Parathyroid adenoma (tissue), 2 donors: ENCODE data around the gene PTGIR.

Source experiments
- H2AFZ ChIP-seq: fragments of 300-600 bp; sonication (generic); one replicate; pipeline ENCODE4 v1.7.0; 2017; ENCODE audit warnings: antibody characterized with exemption, mild to moderate bottlenecking
- H3K27ac ChIP-seq: fragments of 300-600 bp; sonication (generic); one replicate; pipeline ENCODE4 v1.7.0; 2017
- H3K27me3 ChIP-seq: fragments of 300-600 bp; sonication (generic); one replicate; pipeline ENCODE4 v1.7.0; 2017; ENCODE audit warnings: low read length; ENCODE audit not compliant: control insufficient read depth, insufficient read depth
- H3K36me3 ChIP-seq: fragments of 300-600 bp; sonication (generic); one replicate; pipeline ENCODE4 v1.7.0; 2017; ENCODE audit warnings: low read length; ENCODE audit not compliant: control insufficient read depth, insufficient read depth
- H3K4me1 ChIP-seq: fragments of 300-600 bp; sonication (generic); one replicate; pipeline ENCODE4 v1.7.0; 2017; ENCODE audit warnings: control low read depth
- H3K4me2 ChIP-seq: fragments of 300-600 bp; sonication (generic); one replicate; pipeline ENCODE4 v1.7.0; 2017; ENCODE audit warnings: low read length
- H3K4me3 ChIP-seq: fragments of 300-600 bp; sonication (generic); one replicate; pipeline ENCODE4 v1.7.0; 2017; ENCODE audit warnings: low read depth, low read length
- H3K79me2 ChIP-seq: fragments of 300-600 bp; sonication (generic); one replicate; pipeline ENCODE4 v1.7.0; 2017; ENCODE audit warnings: control low read depth
- H3K9ac ChIP-seq: fragments of 300-600 bp; sonication (generic); one replicate; pipeline ENCODE4 v1.7.0; 2017; ENCODE audit warnings: mild to moderate bottlenecking
- H3K9me3 ChIP-seq: fragments of 300-600 bp; sonication (generic); one replicate; pipeline ENCODE4 v1.7.0; 2017; ENCODE audit warnings: low read length; ENCODE audit not compliant: control insufficient read depth
- CTCF ChIP-seq: fragments of 300-600 bp; sonication (generic); IDR thresholded peaks from one replicate; pipeline ENCODE4 v1.7.0; 2017; ENCODE audit warnings: antibody characterized with exemption, mild to moderate bottlenecking
- donor health status: primary hyperparathyroidism.

PTGIR gene

GRCh38 chr19:46624958-46625661, at the start of gene PTGIR:
PTGIR (minus strand) TSS chr19:46625089; CDS start chr19:46624225, 864 bp downstream.
- H3K9me3 ChIP-seq = no peaks in the 10 kb centered on the region
- H3K27ac ChIP-seq = peak within 1 kb of the TSS; percentile 56
- H2AFZ ChIP-seq = no peak within 1 kb of the TSS
- no peak within 1 kb of the TSS for H3K4me3 ChIP-seq
- no peaks in the 10 kb centered on the region for H3K4me1 ChIP-seq
- TF ChIP-seq CTCF = no peak
- no peaks in the 10 kb centered on the region for H3K27me3 ChIP-seq
- no peaks in the 10 kb centered on the region for H3K79me2 ChIP-seq
- no peak within 1 kb of the TSS for H3K4me2 ChIP-seq
- H3K9ac ChIP-seq = no peak within 1 kb of the TSS
- no peaks in the 10 kb centered on the region for H3K36me3 ChIP-seq

- no peak overlapping the region for H3K4me3 ChIP-seq
- no peaks in the 10 kb centered on the region for H3K4me1 ChIP-seq
- H3K9ac ChIP-seq = no peak overlapping the region
- no peaks in the 10 kb centered on the region for H3K9me3 ChIP-seq
- TF ChIP-seq CTCF = no peak
- no peak overlapping the region for H3K27ac ChIP-seq
- H3K4me2 ChIP-seq = no peak overlapping the region
- H3K79me2 ChIP-seq = no peaks in the 10 kb centered on the region
- H2AFZ ChIP-seq = no peak overlapping the region
- H3K27me3 ChIP-seq = no peaks in the 10 kb centered on the region
- H3K36me3 ChIP-seq = no peaks in the 10 kb centered on the region
Observed at GRCh38 chr19:46670813-46671212, 45.9 kb upstream of the PTGIR start.

GRCh38 chr19:46668662-46669061, 43.8 kb upstream of the PTGIR start:
- no peak overlapping the region for H3K4me3 ChIP-seq
- H3K4me1 ChIP-seq = no peaks in the 10 kb centered on the region
- H2AFZ ChIP-seq = no peak overlapping the region
- H3K9ac ChIP-seq = no peak overlapping the region
- no peaks in the 10 kb centered on the region for H3K27me3 ChIP-seq
- H3K36me3 ChIP-seq = no peaks in the 10 kb centered on the region
- no peaks in the 10 kb centered on the region for H3K9me3 ChIP-seq
- H3K4me2 ChIP-seq = no peak overlapping the region
- no peak for TF ChIP-seq CTCF
- no peaks in the 10 kb centered on the region for H3K79me2 ChIP-seq
- H3K27ac ChIP-seq = no peak overlapping the region

GRCh38 chr19:46665072-46665471, 40.2 kb upstream of the PTGIR start:
- H2AFZ ChIP-seq = no peak overlapping the region
- H3K4me3 ChIP-seq = no peak overlapping the region
- H3K79me2 ChIP-seq = no peaks in the 10 kb centered on the region
- no peak overlapping the region for H3K4me2 ChIP-seq
- TF ChIP-seq CTCF = no peak
- H3K9ac ChIP-seq = no peak overlapping the region
- no peaks in the 10 kb centered on the region for H3K36me3 ChIP-seq
- H3K27me3 ChIP-seq = no peaks in the 10 kb centered on the region
- no peaks in the 10 kb centered on the region for H3K9me3 ChIP-seq
- H3K27ac ChIP-seq = no peak overlapping the region
- H3K4me1 ChIP-seq = peaks cover 5% of the 10 kb centered on the region
